K562 (cell line): ENCODE measurements around the gene CHAT. TPM values are rescaled to one million over a fixed set of nuclear protein-coding genes. Genes with fewer than 3 reads are reported as not detected.

Experiments used
- ATAC-seq: fragments of 200-7000 bp; cut with Tn5 transposase; 3 replicates; pipeline ENCODE4 v1.9.1; 2020; ENCODE audit warnings: moderate library complexity
- BruUV-seq: library from RNA; stranded (reverse); fragments of 400-500 nt; replicated peaks from 2 replicates; lab custom pipeline; 2021; lab: Mats Ljungman, UMichigan
- CTCF ChIA-PET: fragments of 300-600 bp; formaldehyde crosslinking; extraction: SDS; loops from one replicate; lab custom pipeline; 2021; ENCODE audit warnings: low intra/inter-chr PET ratio; lab: Yijun Ruan, JAX
- POLR2A ChIA-PET: fragments of 300-600, 350-650 bp; sonication (Branson Sonifier 250); formaldehyde crosslinking; extraction: SDS; loops from one replicate; lab custom pipeline; 2021; ENCODE audit warnings: antibody characterized with exemption, inconsistent platforms; lab: Yijun Ruan, JAX
- DNase-seq, 4 experiments: peaks; one replicate each; pipeline versions ENCODE4 v3.0.0 to v3.0.0-alpha.2; 2011 to 2018; ENCODE audit warnings: low spot score in 3 of 4, mixed read lengths in 3 of 4; ENCODE audit errors: extremely low read depth in 1 of 4
- FAIRE-seq: peaks from 2 replicates; lab custom pipeline; 2011; peaks lifted over from hg19 to GRCh38; lab: Jason Lieb, UNC
- H2AFZ ChIP-seq: 2 replicates; pipeline ENCODE4 v1.6.0; 2011; ENCODE audit warnings: low read depth, low read length, control low read depth, inconsistent platforms
- H3K27ac ChIP-seq: fragments of 200-600 bp; 3 replicates; pipeline ENCODE4 v1.8.0; 2011; ENCODE audit warnings: low read depth, mild to moderate bottlenecking, control low read depth, inconsistent platforms, low read length, moderate library complexity, mixed read lengths; ENCODE audit errors: extremely low read depth
- H3K27me3 ChIP-seq, 2 experiments: fragments of 300-600 bp in 1 of 2; 2 replicates in 1 of 2; 3 replicates in 1 of 2; pipeline versions ENCODE4 v1.6.0 to v1.8.0; 2011; ENCODE audit warnings: inconsistent platforms in 2 of 2, low read length in 2 of 2, mild to moderate bottlenecking in 1 of 2, mixed read lengths in 1 of 2, moderate library complexity in 1 of 2; ENCODE audit not compliant: control insufficient read depth in 2 of 2, insufficient read depth in 2 of 2
- H3K36me3 ChIP-seq: fragments of 300-600 bp; 3 replicates; pipeline ENCODE4 v1.8.0; 2011; ENCODE audit warnings: mild to moderate bottlenecking, low read length, inconsistent platforms; ENCODE audit not compliant: control insufficient read depth, insufficient read depth
- H3K4me1 ChIP-seq, 2 experiments: fragments of 200-600 bp in 1 of 2; replicated peaks in 1 of 2; 2 replicates in 1 of 2; 3 replicates in 1 of 2; pipeline versions ENCODE4 v1.5.1 to v1.8.0; 2011; ENCODE audit warnings: inconsistent platforms in 2 of 2, low read length in 2 of 2, mild to moderate bottlenecking in 1 of 2, mixed read lengths in 1 of 2, moderate library complexity in 1 of 2; ENCODE audit not compliant: control insufficient read depth in 2 of 2, insufficient read depth in 2 of 2
- H3K4me2 ChIP-seq: 2 replicates; pipeline ENCODE4 v1.6.1; 2011; ENCODE audit warnings: low read length, control low read depth, inconsistent platforms, mixed read lengths; ENCODE audit not compliant: insufficient read depth
- H3K4me3 ChIP-seq: fragments of 200-600 bp; sonication (generic), shearing (Covaris generic); 2 replicates; pipeline ENCODE4 v1.5.1; 2016; ENCODE audit warnings: control low read depth, inconsistent platforms
- H3K79me2 ChIP-seq: fragments of 200-600 bp; 3 replicates; pipeline ENCODE4 v1.8.0; 2011; ENCODE audit warnings: low read length, inconsistent platforms; ENCODE audit not compliant: control insufficient read depth, insufficient read depth
- H3K9ac ChIP-seq, 2 experiments: 2 replicates each; pipeline versions ENCODE4 v1.6.0 to v1.6.1; 2011; ENCODE audit warnings: low read depth in 2 of 2, low read length in 2 of 2, control low read depth in 1 of 2, inconsistent platforms in 1 of 2, mild to moderate bottlenecking in 1 of 2, mixed read lengths in 1 of 2; ENCODE audit not compliant: insufficient read depth in 1 of 2
- H3K9me1 ChIP-seq: one replicate; pipeline ENCODE4 v1.6.0; 2011; ENCODE audit warnings: inconsistent platforms, mild to moderate bottlenecking, low read length, moderate library complexity; ENCODE audit not compliant: control insufficient read depth, insufficient read depth
- H3K9me3 ChIP-seq: replicated peaks from 2 replicates; pipeline ENCODE4 v1.5.1; 2011; ENCODE audit warnings: low read depth, low read length, inconsistent platforms; ENCODE audit not compliant: control insufficient read depth, insufficient read depth
- H4K20me1 ChIP-seq: replicated peaks from 2 replicates; pipeline ENCODE4 v1.6.1; 2011; ENCODE audit warnings: low read length, inconsistent platforms, mixed read lengths; ENCODE audit not compliant: control insufficient read depth, insufficient read depth
- HDAC1 ChIP-seq, 2 experiments: fragments of 450-650 bp; IDR thresholded peaks; 2 replicates each; pipeline ENCODE4 v1.6.1; 2016 to 2017; ENCODE audit warnings: inconsistent platforms in 1 of 2, mild to moderate bottlenecking in 1 of 2, moderate library complexity in 1 of 2
- HMBOX1 ChIP-seq: sonication (generic); IDR thresholded peaks from 2 replicates; pipeline ENCODE4 v1.6.1; 2016
- MAFK ChIP-seq: IDR thresholded peaks from 2 replicates; pipeline ENCODE4 v1.6.1; 2011; ENCODE audit warnings: low read length, improper control_type of control experiment
- THAP7 ChIP-seq: fragments of 250-450 bp; sonication (Bioruptor Pico); IDR thresholded peaks from 2 replicates; pipeline ENCODE4 v1.5.0; 2021
- ZNF384 ChIP-seq: IDR thresholded peaks from 2 replicates; pipeline ENCODE4 v1.6.1; 2012; ENCODE audit warnings: low read depth, low read length, improper control_type of control experiment
- ZNF740 ChIP-seq, 3 experiments: fragments of 200-800 bp in 1 of 3; sonication (Bioruptor generic) in 1 of 3; sonication (generic) in 1 of 3; formaldehyde crosslinking in 1 of 3; IDR thresholded peaks; 2 replicates each; pipeline versions ENCODE4 v1.6.1 to v1.8.0; 2016 to 2022; ENCODE audit warnings: mild to moderate bottlenecking in 2 of 3, missing compliant biosample characterization in 2 of 3, missing genetic modification characterization in 2 of 3, missing genetic modification reagents in 1 of 3
- ZNF77 ChIP-seq: fragments of 250-450 bp; sonication (Bioruptor Pico); IDR thresholded peaks from 2 replicates; pipeline ENCODE4 v1.5.0; 2020
- WGBS: fragments of 100-300 bp; shearing (Covaris generic); methylation state at CpG from one replicate; pipeline ENCODE4 v1.1.6; 2016; ENCODE audit warnings: low coverage, mixed read lengths; ENCODE audit not compliant: insufficient coverage; ENCODE audit errors: missing lambda C conversion rate; 5-methylcytosine and 5-hydroxymethylcytosine counted together
- in situ Hi-C: fragments of 300-500 bp; cut with MboI; formaldehyde crosslinking; loops from 4 replicates; pipeline ENCODE4 v1.15.0; 2018; ENCODE audit warnings: inconsistent platforms, mixed read lengths
- intact Hi-C: fragments of 100-400 bp; cut with micrococcal nuclease; formaldehyde crosslinking; loops from 2 replicates; pipeline ENCODE4 v1.14.2; 2022
- polyA plus RNA-seq, 8 experiments: library from polyadenylated mRNA; depleted of rRNA in 4 of 8; stranded (reverse) in 5 of 8; unstranded in 3 of 8; fragments of >200 nt; fragmentation: Nextera tagmentation in 2 of 8; fragmentation: Illumina TruSeq in 1 of 8; extraction: Ambion mirVana in 2 of 8; extraction: Trizol in 1 of 8; gene quantifications; 2 replicates each; pipeline versions ENCODE4 v1.2.1 to v1.2.3, GENCODE V29; 2011 to 2014; ENCODE audit warnings: inconsistent platforms in 1 of 8, missing spikeins in 1 of 8
- total RNA-seq, 7 experiments: library from RNA; depleted of rRNA in 6 of 7; stranded (reverse); fragments of >200 nt in 6 of 7; fragmentation: Illumina TruSeq in 2 of 7; extraction: Trizol in 2 of 7; gene quantifications; 2 replicates each; pipeline versions ENCODE4 v1.2.1 to v1.2.3, GENCODE V29; 2011 to 2021; ENCODE audit warnings: low replicate concordance in 1 of 7

Gene CHAT
- total and polyA plus RNA-seq, 9 of the 15 experiments (the other 6 are each of a cell fraction or from before 2014, with no cell fraction given) = not detected

- Histone ChIP-seq H3K4me1 (0 out of 5 replicates have a peak, but pooled peaks cover 0 to 3% of the 10 kb centered on the region in 2 experiments), H3K36me3 (no peaks in the 10 kb centered on the region), H4K20me1 (peaks cover 14% of the 10 kb centered on the region; the same call in 1 of the 2 replicates), H3K9me3 (no peaks in the 10 kb centered on the region), H3K27ac (no peak overlapping the region), H3K27me3 (peaks cover 28 to 68% of the 10 kb centered on the region in 2 experiments; a peak in 4 of 5 replicates), H3K9ac (no peak overlapping the region), H3K4me3 (no peak overlapping the region), H3K9me1 (no peaks in the 10 kb centered on the region), H2AFZ (no peak overlapping the region), H3K4me2 (no peak overlapping the region), H3K79me2 (no peaks in the 10 kb centered on the region)
- FAIRE-seq (no peak), DNase-seq (no peak), ATAC-seq (no peak)
- TF ChIP-seq HDAC1 (IDR thresholded peaks at IDR 0.05) (no peak), HMBOX1 (no peak), MAFK (no peak), THAP7 (CRISPR knock-in tag) (no peak), ZNF740 (CRISPR knock-in tag; IDR thresholded peaks at IDR 0.05) (no peak), ZNF740 (tag; IDR thresholded peaks at IDR 0.05) (no peak), ZNF77 (CRISPR knock-in tag) (no peak), ZNF384 (no peak)
- no TSS peak for BruUV-seq
- in situ Hi-C loops = no loop called here
- WGBS = 0% methylated on average over 2 of the region's 2 CpGs
- POLR2A ChIA-PET = no interaction called here
- CTCF ChIA-PET = no interaction called here
- intact Hi-C loops = no loop called here
Measured at GRCh38 chr10:49651917-49652316, 38.1 kb downstream of the CHAT start.
